ENCODE measurements around the gene MUSTN1.

The MUSTN1 gene

DNA sequence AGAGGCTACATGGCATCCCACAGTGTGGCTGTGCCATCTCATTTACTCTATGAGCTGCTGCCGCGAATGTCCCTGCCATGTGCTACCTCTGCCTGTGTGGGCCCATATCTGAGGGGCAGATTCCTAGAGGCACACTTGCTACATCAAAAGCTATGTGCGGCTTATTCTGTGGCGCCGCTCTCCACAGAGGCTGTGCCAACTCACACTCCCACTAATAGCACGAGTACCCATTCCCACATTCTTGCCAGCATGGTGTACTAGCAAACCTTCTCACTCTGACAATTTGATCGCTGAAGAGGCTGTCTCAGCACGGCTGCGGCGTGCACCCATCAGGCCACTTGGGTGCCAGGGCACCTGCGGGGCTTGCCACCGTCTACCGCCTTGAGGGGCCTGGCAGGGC is 31.2 kb upstream of the MUSTN1 start:
- Mint-ChIP-seq H3K27ac (no peak overlapping the region), H3K36me3 (ENCODE audit: low read depth) (peaks cover 14% of the 10 kb centered on the region), H3K27me3 (ENCODE audit: low read depth) (no peaks in the 10 kb centered on the region), H3K4me1 (ENCODE audit: low read depth) (peaks cover 3% of the 10 kb centered on the region), H3K4me3 (no peak overlapping the region), H3K9me3 (peaks cover 18% of the 10 kb centered on the region)

GRCh38 chr3:52860424-52860768 is 25.6 kb upstream of the MUSTN1 start:
- peaks cover 10% of the 10 kb centered on the region for H3K9me3 Mint-ChIP-seq
- no peak overlapping the region for H3K27ac Mint-ChIP-seq
- H3K27me3 Mint-ChIP-seq (ENCODE audit: low read depth): no peaks in the 10 kb centered on the region
- peaks cover 7% of the 10 kb centered on the region for H3K36me3 Mint-ChIP-seq (ENCODE audit: low read depth)
- no peaks in the 10 kb centered on the region for H3K4me1 Mint-ChIP-seq (ENCODE audit: low read depth)
- H3K4me3 Mint-ChIP-seq: no peak overlapping the region

DNA sequence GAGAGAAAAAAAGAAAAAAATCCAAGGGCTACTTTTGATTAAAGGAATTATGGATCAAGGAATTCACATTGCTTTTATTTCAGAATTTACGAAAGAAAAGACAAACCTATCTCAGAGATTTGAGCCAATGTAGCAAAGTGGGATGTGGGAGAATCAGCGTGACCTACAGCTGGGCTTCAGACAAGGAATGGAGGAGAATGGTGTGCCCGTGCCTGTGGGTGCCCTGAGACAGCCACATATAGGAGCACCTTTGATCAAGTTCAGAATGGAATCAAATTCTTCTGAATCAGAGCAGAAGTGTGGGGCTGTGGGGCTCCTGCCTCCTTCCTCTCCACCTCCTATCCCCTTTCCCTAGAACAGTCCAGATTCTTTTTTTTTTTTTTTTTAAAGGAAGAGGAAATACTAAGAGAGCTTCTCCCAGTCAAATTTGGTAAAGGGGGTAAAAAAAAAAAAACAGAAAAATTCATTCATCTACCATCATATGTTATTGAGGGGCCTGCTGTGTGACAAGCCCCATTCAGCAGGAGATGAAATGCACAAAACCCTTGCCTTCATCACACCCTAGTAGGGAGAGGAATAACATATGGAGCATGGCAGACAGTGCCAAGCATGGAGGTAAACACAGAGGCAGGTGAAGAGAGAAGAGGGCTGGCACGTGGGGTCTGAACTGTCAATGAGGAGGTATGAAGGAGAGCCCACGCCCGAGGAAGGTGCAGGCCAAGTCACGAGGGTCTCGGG is 25.0 kb upstream of the MUSTN1 start:
- peak overlapping the region; percentile 7 for H3K27ac Mint-ChIP-seq
- no peaks in the 10 kb centered on the region for H3K4me1 Mint-ChIP-seq (ENCODE audit: low read depth)
- no peaks in the 10 kb centered on the region for H3K27me3 Mint-ChIP-seq (ENCODE audit: low read depth)
- peaks cover 7% of the 10 kb centered on the region for H3K36me3 Mint-ChIP-seq (ENCODE audit: low read depth)
- H3K9me3 Mint-ChIP-seq: peaks cover 5% of the 10 kb centered on the region
- H3K4me3 Mint-ChIP-seq: no peak overlapping the region

DNA sequence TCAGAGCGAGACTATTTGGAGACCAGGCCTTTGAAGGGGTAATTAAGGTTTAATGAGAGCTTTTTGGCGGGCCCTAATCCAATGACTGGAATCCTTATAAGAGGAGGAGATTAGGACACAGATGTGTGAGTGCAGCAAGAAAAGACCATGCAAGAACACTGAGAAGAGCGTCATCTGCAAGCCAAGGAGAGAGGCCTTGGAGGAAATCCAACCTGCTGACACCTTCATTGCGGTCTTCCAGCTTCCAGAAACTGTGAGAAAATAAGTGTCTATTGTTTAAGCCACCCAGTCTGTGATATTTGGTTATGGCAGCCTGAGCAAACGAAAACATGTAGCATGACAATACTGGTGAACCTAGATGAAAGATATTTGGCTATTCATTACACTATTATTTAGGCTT is 23.0 kb upstream of the MUSTN1 start:
- Mint-ChIP-seq H3K9me3 (no peaks in the 10 kb centered on the region), H3K4me1 (ENCODE audit: low read depth) (no peaks in the 10 kb centered on the region), H3K4me3 (no peak overlapping the region), H3K27ac (no peak overlapping the region), H3K36me3 (ENCODE audit: low read depth) (peaks cover 3% of the 10 kb centered on the region), H3K27me3 (ENCODE audit: low read depth) (no peaks in the 10 kb centered on the region)

DNA sequence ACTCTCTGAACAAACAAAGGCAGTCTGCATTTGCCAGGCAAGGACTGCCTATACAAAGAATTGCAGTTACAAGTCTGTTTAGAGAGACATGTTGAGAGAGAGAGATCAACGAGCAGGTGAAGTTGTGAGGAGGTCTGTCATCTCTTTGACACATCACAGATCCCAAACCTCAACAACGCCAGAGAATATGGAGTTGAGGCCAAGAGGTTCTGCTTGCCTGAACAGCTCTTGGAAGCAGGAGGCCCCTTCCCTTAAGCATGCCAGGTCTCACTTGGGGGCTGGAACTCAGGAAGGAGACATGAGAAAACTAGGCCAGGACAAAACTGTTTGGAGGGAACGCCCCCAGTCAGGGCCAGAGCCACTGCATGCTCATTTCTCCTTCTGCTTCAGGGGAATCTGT is 22.3 kb upstream of the MUSTN1 start:
- Mint-ChIP-seq H3K36me3 (ENCODE audit: low read depth) (no peaks in the 10 kb centered on the region), H3K27ac (no peak overlapping the region), H3K9me3 (no peaks in the 10 kb centered on the region), H3K4me3 (no peak overlapping the region), H3K4me1 (ENCODE audit: low read depth) (no peaks in the 10 kb centered on the region), H3K27me3 (ENCODE audit: low read depth) (no peaks in the 10 kb centered on the region)

- Mint-ChIP-seq H3K27me3 (ENCODE audit: low read depth) (no peaks in the 10 kb centered on the region), H3K4me1 (ENCODE audit: low read depth) (no peaks in the 10 kb centered on the region), H3K36me3 (ENCODE audit: low read depth) (no peaks in the 10 kb centered on the region), H3K9me3 (no peaks in the 10 kb centered on the region), H3K27ac (no peak overlapping the region), H3K4me3 (no peak overlapping the region)
Observed at GRCh38 chr3:52856666-52857065, 21.8 kb upstream of the MUSTN1 start.

GRCh38 chr3:52854013-52854412 is 19.2 kb upstream of the MUSTN1 start:
- no peak overlapping the region for H3K27ac Mint-ChIP-seq
- no peak overlapping the region for H3K4me3 Mint-ChIP-seq
- H3K36me3 Mint-ChIP-seq (ENCODE audit: low read depth): no peaks in the 10 kb centered on the region
- no peaks in the 10 kb centered on the region for H3K9me3 Mint-ChIP-seq
- no peaks in the 10 kb centered on the region for H3K4me1 Mint-ChIP-seq (ENCODE audit: low read depth)
- H3K27me3 Mint-ChIP-seq (ENCODE audit: low read depth): no peaks in the 10 kb centered on the region

GRCh38 chr3:52852419-52852818 is 17.6 kb upstream of the MUSTN1 start:
- Mint-ChIP-seq H3K27me3 (ENCODE audit: low read depth) (no peaks in the 10 kb centered on the region), H3K4me1 (ENCODE audit: low read depth) (no peaks in the 10 kb centered on the region), H3K9me3 (no peaks in the 10 kb centered on the region), H3K4me3 (no peak overlapping the region), H3K27ac (no peak overlapping the region), H3K36me3 (ENCODE audit: low read depth) (peaks cover 3% of the 10 kb centered on the region)

DNA sequence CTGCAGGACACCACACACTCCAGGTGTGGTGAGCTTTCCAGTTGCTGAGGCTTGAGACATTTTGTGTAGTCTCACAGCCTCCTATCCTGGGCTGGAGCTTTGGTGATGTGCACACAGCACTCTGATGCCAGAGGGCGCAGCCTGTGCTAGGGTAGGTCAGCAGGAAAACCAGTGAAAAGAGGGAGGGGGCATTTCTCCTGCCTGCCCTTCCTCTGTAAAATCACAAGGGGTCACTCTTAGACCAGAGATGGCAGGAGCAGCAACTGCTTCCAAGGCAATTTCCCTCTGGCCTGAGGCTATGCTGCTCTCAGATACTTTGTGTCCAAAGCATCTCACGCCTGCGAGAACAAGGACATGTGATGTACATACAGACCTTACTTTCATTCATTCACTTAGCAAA is 16.5 kb upstream of the MUSTN1 start:
- Mint-ChIP-seq H3K36me3 (ENCODE audit: low read depth) (peaks cover 3% of the 10 kb centered on the region), H3K4me3 (no peak overlapping the region), H3K9me3 (no peaks in the 10 kb centered on the region), H3K4me1 (ENCODE audit: low read depth) (no peaks in the 10 kb centered on the region), H3K27me3 (ENCODE audit: low read depth) (no peaks in the 10 kb centered on the region), H3K27ac (no peak overlapping the region)

GRCh38 chr3:52849656-52850055 is 14.8 kb upstream of the MUSTN1 start:
- H3K4me3 Mint-ChIP-seq: no peak overlapping the region

GRCh38 chr3:52848617-52849016 is 13.8 kb upstream of the MUSTN1 start:
- no peak overlapping the region for H3K27ac Mint-ChIP-seq
- H3K9me3 Mint-ChIP-seq: no peaks in the 10 kb centered on the region
- peaks cover 6% of the 10 kb centered on the region for H3K36me3 Mint-ChIP-seq (ENCODE audit: low read depth)
- H3K4me1 Mint-ChIP-seq (ENCODE audit: low read depth): peaks cover 1% of the 10 kb centered on the region
- H3K27me3 Mint-ChIP-seq (ENCODE audit: low read depth): no peaks in the 10 kb centered on the region
- no peak overlapping the region for H3K4me3 Mint-ChIP-seq

More at GRCh38 chr3:52849656-52850055, 14.8 kb upstream of the MUSTN1 start:
- no peaks in the 10 kb centered on the region for H3K27me3 Mint-ChIP-seq (ENCODE audit: low read depth)
- no peaks in the 10 kb centered on the region for H3K9me3 Mint-ChIP-seq
- H3K4me1 Mint-ChIP-seq (ENCODE audit: low read depth): no peaks in the 10 kb centered on the region
- peaks cover 3% of the 10 kb centered on the region for H3K36me3 Mint-ChIP-seq (ENCODE audit: low read depth)
- no peak overlapping the region for H3K27ac Mint-ChIP-seq

DNA sequence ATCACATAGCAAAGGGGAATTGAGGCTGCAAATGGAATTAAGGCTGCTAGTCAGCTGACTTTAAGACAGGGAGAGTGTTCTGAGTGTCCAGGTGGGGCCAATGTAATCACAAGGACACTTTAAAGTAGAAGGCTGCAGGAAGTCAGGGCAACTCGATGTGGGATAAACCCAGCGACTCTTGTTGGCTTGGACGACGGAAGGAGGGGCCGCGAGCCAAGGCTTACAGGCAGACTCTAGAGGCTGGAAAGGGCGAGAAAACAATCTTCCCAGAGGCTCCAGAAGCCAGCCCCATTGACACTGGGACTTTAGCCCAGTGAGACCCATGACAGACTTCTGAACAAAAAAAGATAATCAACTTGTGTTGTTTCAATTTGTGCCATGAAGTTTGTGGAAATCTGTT is 12.9 kb upstream of the MUSTN1 start:
- Mint-ChIP-seq H3K27me3 (ENCODE audit: low read depth) (no peaks in the 10 kb centered on the region), H3K4me1 (ENCODE audit: low read depth) (peaks cover 1% of the 10 kb centered on the region), H3K27ac (no peak overlapping the region)

DNA sequence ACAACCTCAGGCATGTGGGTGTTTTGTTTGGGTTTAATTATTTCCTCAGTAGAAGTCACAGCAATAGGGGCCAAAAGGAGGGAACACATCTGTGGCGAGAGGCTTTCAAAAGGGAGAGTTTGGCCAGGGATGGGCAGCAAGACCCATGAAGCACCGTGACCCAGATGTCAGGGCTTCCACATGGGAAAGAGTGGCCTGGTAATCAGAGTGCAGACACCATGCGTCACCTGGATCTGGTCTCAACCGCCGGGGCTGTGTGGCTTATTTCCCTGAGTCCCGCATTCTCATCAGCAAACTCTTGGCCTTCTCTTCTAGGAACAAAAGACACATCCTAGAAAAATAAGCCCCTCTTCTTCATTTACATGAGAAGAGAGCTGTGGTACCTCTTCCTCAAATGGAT is 12.4 kb upstream of the MUSTN1 start:
- Mint-ChIP-seq H3K4me3 (no peak overlapping the region), H3K27ac (no peak overlapping the region), H3K9me3 (no peaks in the 10 kb centered on the region), H3K36me3 (ENCODE audit: low read depth) (peaks cover 6% of the 10 kb centered on the region), H3K27me3 (ENCODE audit: low read depth) (no peaks in the 10 kb centered on the region), H3K4me1 (ENCODE audit: low read depth) (peaks cover 1% of the 10 kb centered on the region)

More for the DNA sequence above, 12.9 kb upstream of the MUSTN1 start:
- H3K36me3 Mint-ChIP-seq (ENCODE audit: low read depth): peaks cover 6% of the 10 kb centered on the region
- no peaks in the 10 kb centered on the region for H3K9me3 Mint-ChIP-seq
- H3K4me3 Mint-ChIP-seq: no peak overlapping the region

DNA sequence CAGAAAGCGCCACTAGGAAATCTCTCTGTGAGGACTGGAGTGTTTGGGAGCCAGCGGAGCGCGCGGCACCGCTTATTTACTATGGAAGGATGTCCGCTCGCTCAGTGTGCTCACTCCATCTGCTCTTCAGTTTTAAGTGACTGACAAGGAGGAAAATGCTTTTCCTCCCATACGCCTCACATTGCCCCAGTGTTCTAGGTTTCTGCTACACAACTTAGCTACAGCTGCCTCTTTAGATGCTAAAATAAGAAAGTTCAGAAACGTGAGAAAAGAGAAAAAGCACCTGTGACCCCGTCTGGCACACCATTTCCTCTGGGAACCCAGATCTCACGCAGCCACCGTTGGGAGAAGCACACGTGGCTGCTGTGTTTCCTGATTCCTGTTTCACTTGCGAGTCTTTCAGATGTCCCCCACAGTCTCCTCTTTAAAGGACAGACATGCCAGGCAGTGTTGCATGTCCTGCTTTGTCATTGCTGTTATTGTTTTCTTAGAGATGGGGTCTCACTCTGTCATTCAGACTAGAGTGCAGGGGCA is 11.7 kb upstream of the MUSTN1 start:
- Mint-ChIP-seq H3K9me3 (no peaks in the 10 kb centered on the region), H3K4me3 (no peak overlapping the region), H3K27me3 (ENCODE audit: low read depth) (no peaks in the 10 kb centered on the region), H3K36me3 (ENCODE audit: low read depth) (peaks cover 10% of the 10 kb centered on the region), H3K4me1 (ENCODE audit: low read depth) (peaks cover 2% of the 10 kb centered on the region), H3K27ac (no peak overlapping the region)

- Mint-ChIP-seq H3K4me1 (ENCODE audit: low read depth) (peaks cover 3% of the 10 kb centered on the region), H3K27me3 (ENCODE audit: low read depth) (no peaks in the 10 kb centered on the region), H3K36me3 (ENCODE audit: low read depth) (peaks cover 12% of the 10 kb centered on the region), H3K4me3 (no peak overlapping the region), H3K9me3 (no peaks in the 10 kb centered on the region), H3K27ac (no peak overlapping the region)
Observed at GRCh38 chr3:52845691-52846431, 11.0 kb upstream of the MUSTN1 start.

Measured in T-helper 1 cell treated with Interleukin-12 subunit alpha and Interleukin-12 subunit beta and Interleukin-4 antibody, amounts not matched to agents 30 μg/mL and 1 μg/mL, for 36 hours (primary cell).